Mesothelial cell of epicardium (in vitro differentiated cells): ENCODE data around the gene GAL3ST2. TPM values are rescaled to one million over a fixed set of nuclear protein-coding genes. Genes with fewer than 3 reads are reported as not detected.
"Not testable (repeated sequence)": the region's sequence is repeated elsewhere in the genome, so short reads cannot be mapped to it uniquely, and the experiment has no call there.

ENCODE experiments used
- DNase-seq, 2 experiments: peaks; one replicate each; pipeline ENCODE4 v3.0.0; 2021; ENCODE audit warnings: low spot score in 2 of 2; ENCODE audit not compliant: unreplicated experiment in 2 of 2
- H3K27ac Mint-ChIP-seq: 2 replicates; pipeline ENCODE4 v1.8.0; 2021; ENCODE audit warnings: mixed read lengths
- H3K27me3 Mint-ChIP-seq: 2 replicates; pipeline ENCODE4 v1.8.0; 2021; ENCODE audit warnings: low read depth, mixed read lengths
- H3K36me3 Mint-ChIP-seq: 2 replicates; pipeline ENCODE4 v1.8.0; 2021; ENCODE audit warnings: mixed read lengths
- H3K4me1 Mint-ChIP-seq: 2 replicates; pipeline ENCODE4 v1.8.0; 2021; ENCODE audit warnings: mixed read lengths
- H3K4me3 Mint-ChIP-seq: 2 replicates; pipeline ENCODE4 v1.8.0; 2021; ENCODE audit warnings: mild to moderate bottlenecking, moderate library complexity, mixed read lengths
- H3K9me3 Mint-ChIP-seq: 2 replicates; pipeline ENCODE4 v1.8.0; 2021; ENCODE audit warnings: mixed read lengths
- CTCF ChIP-seq: fragments of 200-600 bp; sonication (generic); IDR thresholded peaks from one replicate; pipeline ENCODE4 v1.5.0; 2021; ENCODE audit warnings: antibody characterized with exemption; ENCODE audit not compliant: unreplicated experiment
- total RNA-seq: library from RNA; stranded (reverse); gene quantifications from 3 replicates; pipeline ENCODE4 v1.2.1, GENCODE V29; 2021

The GAL3ST2 gene
- total RNA-seq, 1 donor from 2014 or later: 1.1 TPM

DNA sequence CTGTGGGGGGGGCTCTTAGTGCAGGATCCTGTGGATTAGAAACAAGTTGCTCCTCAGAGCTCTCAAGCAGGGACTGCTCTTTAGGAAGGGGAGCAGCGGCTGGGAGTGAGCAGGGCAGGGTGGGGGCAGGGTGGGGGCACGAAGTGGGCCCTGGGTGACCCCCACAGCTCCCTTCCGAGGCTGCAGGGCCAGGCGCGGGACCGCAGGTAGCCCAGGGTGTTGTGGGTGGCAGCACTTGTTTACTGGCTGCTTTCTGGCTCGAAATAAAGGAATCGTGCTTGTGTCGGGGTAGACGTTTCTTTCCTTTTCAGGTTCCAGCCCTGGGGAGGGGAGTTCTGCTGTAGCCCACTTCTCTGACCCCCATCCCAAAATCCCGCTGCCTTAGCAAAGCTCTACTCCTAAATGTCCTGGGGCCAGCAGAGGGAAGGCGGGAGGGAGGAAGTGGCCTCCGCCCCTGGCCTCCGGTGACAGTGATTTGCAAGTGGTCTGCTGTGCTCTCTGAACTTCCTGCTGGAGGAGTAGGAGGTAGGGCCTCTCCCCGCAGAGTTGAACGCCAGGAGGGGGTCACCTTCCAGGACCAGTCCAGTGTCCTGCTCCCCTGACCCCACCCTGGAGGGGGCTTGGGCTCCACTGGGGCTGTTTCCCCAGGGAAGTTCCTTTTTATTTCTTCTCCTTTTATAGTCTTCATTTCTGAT, 40.7 kb downstream of the GAL3ST2 start:
- no peak for TF ChIP-seq CTCF
- no peak overlapping the region for H3K4me3 Mint-ChIP-seq
- DNase-seq: peak in 1 of 2 experiments; percentile 26

DNA sequence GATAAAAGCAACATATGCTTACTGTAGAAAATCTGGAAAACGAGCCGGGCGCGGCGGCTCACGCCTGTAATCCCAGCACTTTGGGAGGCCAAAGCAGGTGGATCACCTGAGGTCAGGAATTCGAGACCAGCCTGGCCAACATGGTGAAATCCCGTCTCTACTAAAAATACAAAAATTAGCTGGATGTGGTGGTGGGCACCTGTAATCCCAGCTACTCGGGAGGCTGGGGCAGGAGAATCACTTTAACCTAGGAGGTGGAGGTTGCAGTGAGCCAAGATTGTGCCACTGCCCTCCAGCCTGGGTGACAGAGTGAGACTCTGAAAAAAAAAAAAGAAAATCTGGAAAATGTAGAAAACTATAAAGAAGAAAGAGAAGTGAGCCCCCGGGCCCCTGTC, 41.2 kb downstream of the GAL3ST2 start:
- H3K9me3 Mint-ChIP-seq, H3K27ac Mint-ChIP-seq, H3K36me3 Mint-ChIP-seq, H3K4me3 Mint-ChIP-seq, H3K27me3 Mint-ChIP-seq, DNase-seq, H3K4me1 Mint-ChIP-seq: not testable (repeated sequence)

More for the DNA sequence above, 40.7 kb downstream of the GAL3ST2 start:
- peaks cover 5% of the 10 kb centered on the region for H3K27me3 Mint-ChIP-seq
- no peak overlapping the region for H3K27ac Mint-ChIP-seq
- H3K36me3 Mint-ChIP-seq: no peaks in the 10 kb centered on the region
- H3K4me1 Mint-ChIP-seq: peaks cover 4% of the 10 kb centered on the region
- no peaks in the 10 kb centered on the region for H3K9me3 Mint-ChIP-seq

DNA sequence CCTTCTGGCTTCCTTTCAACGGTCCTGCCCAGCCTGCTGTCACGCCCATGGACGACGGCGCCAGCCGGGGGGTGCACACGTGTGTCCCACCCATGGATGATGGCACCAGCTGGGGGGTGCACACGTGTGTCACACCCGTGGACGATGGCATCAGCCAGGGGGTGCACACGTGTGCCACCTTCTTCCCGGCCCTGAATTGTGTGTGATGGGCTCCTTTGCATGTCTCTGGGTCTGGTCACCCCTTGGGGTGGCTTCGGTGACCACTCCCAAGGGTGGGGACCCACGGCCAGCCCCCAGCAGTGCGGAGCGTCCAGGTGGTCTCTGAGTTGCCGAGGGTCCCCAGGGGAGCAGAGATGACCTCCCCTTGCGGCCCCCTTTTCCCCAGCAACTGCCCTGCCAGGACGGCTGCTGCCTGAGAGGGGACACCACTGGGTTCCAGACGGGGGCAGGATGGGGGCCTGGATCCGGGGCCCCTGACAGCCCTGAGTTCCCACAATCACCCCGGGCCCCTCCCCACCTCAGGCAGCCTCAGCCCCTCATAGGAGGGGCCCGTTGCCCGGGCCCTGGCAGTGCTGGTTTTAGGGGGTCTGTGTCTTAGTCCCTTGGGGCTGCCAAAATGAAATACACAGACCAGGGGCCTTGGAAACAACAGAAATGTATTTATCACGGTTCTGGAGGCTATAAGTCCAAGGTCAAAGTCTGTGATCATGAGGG, 41.8 kb downstream of the GAL3ST2 start:
- no peak for TF ChIP-seq CTCF
- Mint-ChIP-seq H3K4me1 (peaks cover 4% of the 10 kb centered on the region), H3K9me3 (peaks cover 5% of the 10 kb centered on the region), H3K27ac (no peak overlapping the region), H3K27me3 (peaks cover 5% of the 10 kb centered on the region), H3K36me3 (no peaks in the 10 kb centered on the region), H3K4me3 (no peak overlapping the region)
- DNase-seq: peak in 1 of 2 experiments; percentile 33

GRCh38 chr2:241818943-241819270, 42.3 kb downstream of the GAL3ST2 start:
- Mint-ChIP-seq H3K36me3 (peaks cover 2% of the 10 kb centered on the region), H3K27ac (no peak overlapping the region), H3K9me3 (peaks cover 9% of the 10 kb centered on the region), H3K27me3 (peaks cover 5% of the 10 kb centered on the region), H3K4me1 (peaks cover 4% of the 10 kb centered on the region), H3K4me3 (no peak overlapping the region)
- DNase-seq: peak in 1 of 2 experiments; percentile 19
- TF ChIP-seq CTCF: no peak

DNA sequence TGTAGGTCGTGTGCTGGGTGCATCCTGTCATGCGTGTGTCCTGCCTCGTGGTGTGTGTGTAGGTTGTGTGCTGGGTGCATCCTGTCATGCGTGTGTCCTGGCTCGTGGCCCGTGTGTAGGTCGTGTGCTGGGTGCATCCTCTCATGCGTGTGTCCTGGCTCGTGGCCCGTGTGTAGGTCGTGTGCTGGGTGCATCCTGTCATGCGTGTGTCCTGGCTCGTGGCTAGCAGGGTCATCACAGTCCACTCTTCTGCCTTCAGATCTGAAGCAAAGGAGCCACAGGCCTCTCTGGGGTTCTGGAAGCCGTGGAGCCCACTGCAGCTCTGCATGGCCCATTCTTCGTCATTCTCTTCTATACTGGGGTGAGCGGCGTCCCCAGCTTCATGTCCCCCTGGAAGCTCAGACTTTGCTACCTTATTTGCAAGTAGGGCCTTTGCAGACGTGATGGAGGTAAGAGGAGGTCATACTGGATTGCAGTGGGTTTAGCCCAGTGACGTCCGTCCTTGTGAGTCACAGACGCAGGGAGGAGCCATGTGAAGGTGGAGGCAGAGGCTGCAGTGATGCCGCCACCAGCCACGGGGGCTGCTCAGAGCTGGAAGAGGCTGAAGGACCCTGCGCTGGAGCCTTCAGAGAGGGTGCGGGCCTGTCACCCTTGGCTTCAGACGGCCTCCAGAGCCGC, 43.5 kb downstream of the GAL3ST2 start:
- H3K36me3 Mint-ChIP-seq, H3K4me1 Mint-ChIP-seq, H3K27ac Mint-ChIP-seq, H3K4me3 Mint-ChIP-seq, H3K27me3 Mint-ChIP-seq: not testable (repeated sequence)
- peak in 1 of 2 experiments; percentile 36 for DNase-seq
- peaks cover 15% of the 10 kb centered on the region for H3K9me3 Mint-ChIP-seq

GRCh38 chr2:241820625-241821384, 44.2 kb downstream of the GAL3ST2 start:
- Mint-ChIP-seq H3K36me3 (peaks cover 2% of the 10 kb centered on the region), H3K27ac (no peak overlapping the region), H3K4me1 (peaks cover 4% of the 10 kb centered on the region), H3K4me3 (no peak overlapping the region), H3K27me3 (peaks cover 2% of the 10 kb centered on the region), H3K9me3 (peaks cover 20% of the 10 kb centered on the region)
- DNase-seq: peak in 1 of 2 experiments; percentile 37
- TF ChIP-seq CTCF: no peak
